ENCODE results near the gene CTIF. TPM values are rescaled to one million over a fixed set of nuclear protein-coding genes. Genes with fewer than 3 reads are reported as not detected.

The CTIF gene
- polyA plus RNA-seq, 1 experiment, result 40.2 TPM

DNA sequence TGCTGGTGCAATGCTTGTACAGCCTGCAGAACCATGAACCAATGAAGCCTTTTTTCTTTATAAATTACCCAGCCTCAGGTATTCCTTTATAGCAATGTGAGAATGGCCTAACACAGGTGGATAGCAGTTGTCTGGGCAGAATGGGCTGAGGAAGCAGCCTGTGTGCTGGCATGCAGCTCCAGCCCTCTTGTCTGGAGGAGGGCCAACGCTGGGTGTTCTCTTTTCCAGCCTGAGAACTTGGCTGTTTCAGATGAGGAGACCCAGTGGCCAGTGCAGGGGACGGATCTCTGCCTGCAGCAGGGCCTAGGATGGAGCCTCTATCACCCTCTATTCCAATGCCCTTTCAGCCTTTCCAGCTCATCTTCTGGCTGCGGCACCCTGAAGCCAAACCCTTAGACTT is 58.8 kb downstream of the CTIF start:
- Histone ChIP-seq H3K4me3 (ENCODE audit: low read depth, low read length) (no peak overlapping the region), H3K27ac (ENCODE audit: low read depth, low read length) (no peak overlapping the region), H3K9me3 (ENCODE audit: control insufficient read depth, insufficient read depth, low read length) (no peaks in the 10 kb centered on the region), H3K27me3 (ENCODE audit: control insufficient read depth, insufficient read depth, low read length) (no peaks in the 10 kb centered on the region)
- CTCF ChIA-PET, result no interaction called here
- DNase-seq (ENCODE audit: low read depth, low spot score), result no peak
- TF ChIP-seq, protein P1, sequence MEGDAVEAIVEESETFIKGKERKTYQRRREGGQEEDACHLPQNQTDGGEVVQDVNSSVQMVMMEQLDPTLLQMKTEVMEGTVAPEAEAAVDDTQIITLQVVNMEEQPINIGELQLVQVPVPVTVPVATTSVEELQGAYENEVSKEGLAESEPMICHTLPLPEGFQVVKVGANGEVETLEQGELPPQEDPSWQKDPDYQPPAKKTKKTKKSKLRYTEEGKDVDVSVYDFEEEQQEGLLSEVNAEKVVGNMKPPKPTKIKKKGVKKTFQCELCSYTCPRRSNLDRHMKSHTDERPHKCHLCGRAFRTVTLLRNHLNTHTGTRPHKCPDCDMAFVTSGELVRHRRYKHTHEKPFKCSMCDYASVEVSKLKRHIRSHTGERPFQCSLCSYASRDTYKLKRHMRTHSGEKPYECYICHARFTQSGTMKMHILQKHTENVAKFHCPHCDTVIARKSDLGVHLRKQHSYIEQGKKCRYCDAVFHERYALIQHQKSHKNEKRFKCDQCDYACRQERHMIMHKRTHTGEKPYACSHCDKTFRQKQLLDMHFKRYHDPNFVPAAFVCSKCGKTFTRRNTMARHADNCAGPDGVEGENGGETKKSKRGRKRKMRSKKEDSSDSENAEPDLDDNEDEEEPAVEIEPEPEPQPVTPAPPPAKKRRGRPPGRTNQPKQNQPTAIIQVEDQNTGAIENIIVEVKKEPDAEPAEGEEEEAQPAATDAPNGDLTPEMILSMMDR (IDR thresholded peaks at IDR 0.05; ENCODE audit: low read depth, low read length), result no peak
- POLR2A ChIA-PET, result interaction anchor here (0.6 kb wide), 1 partner anchor 21 kb away, joined by 3 read pairs; no protein-coding TSS in a partner anchor

DNA sequence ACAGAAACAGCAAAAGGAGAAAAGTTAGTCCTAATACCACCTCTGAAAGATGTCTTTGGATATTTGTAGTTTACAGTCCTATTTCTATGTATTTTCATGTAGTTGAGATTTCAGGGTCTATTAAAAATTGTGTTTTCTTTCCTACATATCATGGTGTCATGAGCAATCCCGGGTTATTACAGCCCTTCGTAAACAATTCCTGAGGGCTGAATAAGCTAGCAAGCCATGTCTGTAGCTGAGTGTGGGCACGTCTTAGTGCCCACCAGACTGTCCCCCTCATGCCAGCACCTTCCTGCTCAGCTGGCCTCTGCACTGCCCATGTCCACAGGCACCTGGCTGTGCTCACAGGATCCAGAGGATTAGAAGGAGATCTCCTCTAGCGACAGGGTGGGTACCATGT is 60.6 kb downstream of the CTIF start:
- H3K27ac ChIP-seq (ENCODE audit: low read depth, low read length), result no peak overlapping the region
- no peaks in the 10 kb centered on the region for H3K9me3 ChIP-seq (ENCODE audit: control insufficient read depth, insufficient read depth, low read length)
- no peak overlapping the region for H3K4me3 ChIP-seq (ENCODE audit: low read depth, low read length)
- no peak for DNase-seq (ENCODE audit: low read depth, low spot score)
- H3K27me3 ChIP-seq (ENCODE audit: control insufficient read depth, insufficient read depth, low read length), result no peaks in the 10 kb centered on the region
- POLR2A ChIA-PET, result no interaction called here
- CTCF ChIA-PET, result no interaction called here
- TF ChIP-seq, protein P1 (IDR thresholded peaks at IDR 0.05; ENCODE audit: low read depth, low read length), result no peak

DNA sequence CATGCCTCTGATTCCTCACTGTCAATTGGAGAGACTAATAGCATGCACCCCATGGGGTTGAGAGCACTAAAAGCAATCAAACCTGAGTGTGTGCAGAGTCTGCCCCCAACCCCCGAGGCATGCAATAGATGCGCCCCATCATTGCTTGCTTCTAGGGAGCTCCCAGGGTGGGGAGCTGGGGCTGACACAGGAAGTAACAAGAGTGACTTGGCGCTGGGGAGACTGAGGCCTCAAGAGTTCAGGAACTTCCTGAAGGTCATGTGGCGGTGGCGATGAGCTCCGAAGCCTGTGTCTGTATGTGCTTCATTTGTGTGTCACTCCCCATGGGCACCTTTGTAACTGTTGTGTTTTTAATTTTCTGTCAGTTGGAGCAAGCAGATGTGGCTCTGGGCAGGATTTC is 61.2 kb downstream of the CTIF start:
- H3K27me3 ChIP-seq (ENCODE audit: control insufficient read depth, insufficient read depth, low read length), result no peaks in the 10 kb centered on the region
- ChIA-PET CTCF (interaction anchor here (0.6 to 1.5 kb wide), 2 partner anchors 40 to 125 kb away, joined by 3 to 4 read pairs; no protein-coding TSS in a partner anchor), POLR2A (interaction anchor here (1.3 kb wide), 1 partner anchor 13 kb away, joined by 3 read pairs; no protein-coding TSS in a partner anchor)
- TF ChIP-seq, protein P1 (IDR thresholded peaks at IDR 0.05; ENCODE audit: low read depth, low read length), result no peak
- no peak overlapping the region for H3K27ac ChIP-seq (ENCODE audit: low read depth, low read length)
- no peak overlapping the region for H3K4me3 ChIP-seq (ENCODE audit: low read depth, low read length)
- H3K9me3 ChIP-seq (ENCODE audit: control insufficient read depth, insufficient read depth, low read length), result no peaks in the 10 kb centered on the region
- no peak for DNase-seq (ENCODE audit: low read depth, low spot score)

- TF ChIP-seq, protein P1 (IDR thresholded peaks at IDR 0.05; ENCODE audit: low read depth, low read length), result no peak
- H3K27ac ChIP-seq (ENCODE audit: low read depth, low read length), result peak overlapping the region; percentile 21
- H3K9me3 ChIP-seq (ENCODE audit: control insufficient read depth, insufficient read depth, low read length), result no peaks in the 10 kb centered on the region
- ChIA-PET POLR2A (interaction anchor here (1.3 kb wide), 1 partner anchor 13 kb away, joined by 3 read pairs; no protein-coding TSS in a partner anchor), CTCF (interaction anchor here (0.6 to 1.5 kb wide), 3 partner anchors 40 to 125 kb away, joined by 3 to 4 read pairs (median 4); no protein-coding TSS in a partner anchor)
- no peaks in the 10 kb centered on the region for H3K27me3 ChIP-seq (ENCODE audit: control insufficient read depth, insufficient read depth, low read length)
- no peak overlapping the region for H3K4me3 ChIP-seq (ENCODE audit: low read depth, low read length)
- no peak for DNase-seq (ENCODE audit: low read depth, low spot score)
Measured at GRCh38 chr18:48600456-48601090, 61.7 kb downstream of the CTIF start.

GRCh38 chr18:48601343-48601742 is 62.5 kb downstream of the CTIF start:
- TF ChIP-seq, protein P1 (IDR thresholded peaks at IDR 0.05; ENCODE audit: low read depth, low read length), result no peak
- no peaks in the 10 kb centered on the region for H3K9me3 ChIP-seq (ENCODE audit: control insufficient read depth, insufficient read depth, low read length)
- peak overlapping the region; percentile 11 for H3K27ac ChIP-seq (ENCODE audit: low read depth, low read length)
- DNase-seq (ENCODE audit: low read depth, low spot score), result no peak
- POLR2A ChIA-PET, result interaction anchor here (0.6 to 1.3 kb wide), 2 partner anchors 12 to 128 kb away, joined by 3 to 4 read pairs; no protein-coding TSS in a partner anchor
- no peak overlapping the region for H3K4me3 ChIP-seq (ENCODE audit: low read depth, low read length)
- H3K27me3 ChIP-seq (ENCODE audit: control insufficient read depth, insufficient read depth, low read length), result no peaks in the 10 kb centered on the region
- CTCF ChIA-PET, result interaction anchor here (1.5 kb wide), 2 partner anchors 39 to 126 kb away, joined by 4 read pairs; no protein-coding TSS in a partner anchor

Measured in AG04450 (cell line).